Prostate gland (tissue), 2 donors: Measurements from ENCODE around the gene GPC5. TPM values are rescaled to one million over a fixed set of nuclear protein-coding genes. Genes with fewer than 3 reads are reported as not detected.
"Not testable (repeated sequence)": the region's sequence is repeated elsewhere in the genome, so short reads cannot be mapped to it uniquely, and the experiment has no call there.

Experiments used
- DNase-seq: peaks from one replicate; pipeline ENCODE4 v3.0.0-alpha.2; 2019; ENCODE audit warnings: low spot score
- H3K27ac ChIP-seq, 2 donors: fragments of 200-600 bp; sonication (generic); 2 replicates each; pipeline ENCODE4 v1.5.1; 2017 to 2019
- H3K27me3 ChIP-seq: fragments of 200-600 bp; sonication (generic); replicated peaks from 2 replicates; pipeline ENCODE4 v1.5.1; 2019; ENCODE audit not compliant: insufficient read depth
- H3K36me3 ChIP-seq, 2 donors: fragments of 200-600 bp; sonication (generic); 1 replicate in 1 of 2; 2 replicates in 1 of 2; pipeline versions ENCODE4 v1.5.1 to v1.8.1; 2017 to 2019
- H3K4me1 ChIP-seq: fragments of 200-600 bp; sonication (generic); replicated peaks from 2 replicates; pipeline ENCODE4 v1.5.1; 2019
- H3K4me3 ChIP-seq, 2 donors: fragments of 200-600 bp; sonication (generic); 2 replicates each; pipeline ENCODE4 v1.5.1; 2017 to 2019
- H3K9me3 ChIP-seq: fragments of 200-600 bp; sonication (generic); 2 replicates; pipeline ENCODE4 v1.5.1; 2017
- POLR2A ChIP-seq: fragments of 450-650 bp; IDR thresholded peaks from one replicate; pipeline ENCODE4 v1.6.1; 2016; ENCODE audit warnings: antibody characterized with exemption, mild to moderate bottlenecking
- POLR2AphosphoS5 ChIP-seq: sonication (generic); formaldehyde crosslinking; IDR thresholded peaks from one replicate; pipeline ENCODE4 v1.6.1; 2017; ENCODE audit warnings: antibody characterized with exemption
- whole genome bisulfite sequencing: methylation state at CpG from one replicate; pipeline ENCODE4 v1.1.5; 2018; 5-methylcytosine and 5-hydroxymethylcytosine counted together
- intact Hi-C: fragments of 100-400 bp; cut with DNase I; formaldehyde crosslinking; loops from one replicate; pipeline ENCODE4 v1.14.2; 2022
- total RNA-seq, 2 donors: library from RNA; depleted of rRNA; stranded (reverse); fragments of >200 nt; gene quantifications; one replicate each; pipeline ENCODE4 v1.1.0, GENCODE V29; 2016
- TF ChIP-seq, protein P1 (sequence below), 4 experiments: fragments of 200-600 bp in 2 of 4; fragments of 450-650 bp in 2 of 4; sonication (generic) in 2 of 4; IDR thresholded peaks; 1 replicate in 3 of 4; 2 replicates in 1 of 4; pipeline ENCODE4 v1.5.1; 2016 to 2019; ENCODE audit warnings: antibody characterized with exemption in 4 of 4, mild to moderate bottlenecking in 2 of 4, moderate library complexity in 2 of 4

The GPC5 gene
- total RNA-seq, 2 donors from 2014 or later: 0.23 to 35.0 TPM

DNA sequence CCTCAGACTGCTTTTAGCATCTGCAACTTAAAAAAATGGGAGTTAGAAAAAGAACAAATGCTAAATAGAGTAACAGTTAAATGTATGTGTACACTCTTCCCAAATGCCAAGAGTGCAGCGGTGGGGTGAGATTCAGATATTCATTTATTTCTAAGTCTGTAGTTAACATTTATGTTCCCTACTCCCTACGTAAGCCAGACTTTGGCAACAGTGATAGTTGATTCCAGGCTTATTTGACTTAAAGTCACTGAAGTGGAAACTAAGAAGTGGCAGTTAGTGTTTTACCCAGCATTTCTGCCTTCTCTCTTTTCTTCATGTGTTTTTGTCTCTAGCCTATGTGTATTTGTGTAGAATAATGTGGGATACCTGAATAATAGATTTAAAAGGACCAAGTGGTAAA is 46.4 kb upstream of the GPC5 start:
- no peak overlapping the region for H3K4me3 ChIP-seq
- intact Hi-C loops: no loop called here
- H3K4me1 ChIP-seq: no peaks in the 10 kb centered on the region
- no peak for DNase-seq
- WGBS: 90% methylated on average over 2 of the region's 2 CpGs
- H3K9me3 ChIP-seq: no peaks in the 10 kb centered on the region
- H3K27me3 ChIP-seq: no peaks in the 10 kb centered on the region
- H3K36me3 ChIP-seq: no peaks in the 10 kb centered on the region
- H3K27ac ChIP-seq: no peak overlapping the region
- TF ChIP-seq POLR2A: no peak
- TF ChIP-seq, protein P1, sequence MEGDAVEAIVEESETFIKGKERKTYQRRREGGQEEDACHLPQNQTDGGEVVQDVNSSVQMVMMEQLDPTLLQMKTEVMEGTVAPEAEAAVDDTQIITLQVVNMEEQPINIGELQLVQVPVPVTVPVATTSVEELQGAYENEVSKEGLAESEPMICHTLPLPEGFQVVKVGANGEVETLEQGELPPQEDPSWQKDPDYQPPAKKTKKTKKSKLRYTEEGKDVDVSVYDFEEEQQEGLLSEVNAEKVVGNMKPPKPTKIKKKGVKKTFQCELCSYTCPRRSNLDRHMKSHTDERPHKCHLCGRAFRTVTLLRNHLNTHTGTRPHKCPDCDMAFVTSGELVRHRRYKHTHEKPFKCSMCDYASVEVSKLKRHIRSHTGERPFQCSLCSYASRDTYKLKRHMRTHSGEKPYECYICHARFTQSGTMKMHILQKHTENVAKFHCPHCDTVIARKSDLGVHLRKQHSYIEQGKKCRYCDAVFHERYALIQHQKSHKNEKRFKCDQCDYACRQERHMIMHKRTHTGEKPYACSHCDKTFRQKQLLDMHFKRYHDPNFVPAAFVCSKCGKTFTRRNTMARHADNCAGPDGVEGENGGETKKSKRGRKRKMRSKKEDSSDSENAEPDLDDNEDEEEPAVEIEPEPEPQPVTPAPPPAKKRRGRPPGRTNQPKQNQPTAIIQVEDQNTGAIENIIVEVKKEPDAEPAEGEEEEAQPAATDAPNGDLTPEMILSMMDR (IDR thresholded peaks at IDR 0.05): no peak
- TF ChIP-seq POLR2AphosphoS5: no peak

DNA sequence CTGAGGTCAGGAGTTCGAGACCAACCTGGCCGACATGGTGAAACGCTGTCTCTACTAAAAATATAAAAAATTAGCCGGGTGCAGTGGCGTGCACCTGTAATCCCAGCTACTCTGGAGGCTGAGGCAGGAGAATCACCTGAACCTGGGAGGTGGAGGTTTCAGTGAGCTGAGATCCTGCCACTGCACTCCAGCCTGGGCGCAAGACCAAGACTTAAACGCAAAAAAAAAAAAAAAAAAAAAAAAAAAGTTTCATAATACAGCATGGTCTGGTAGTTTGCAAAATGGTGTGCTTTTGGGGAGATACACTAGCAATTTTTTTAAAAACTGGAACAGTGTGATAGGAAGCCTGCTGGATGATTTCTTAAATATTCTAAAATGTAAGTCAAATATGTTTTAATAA is 45.5 kb upstream of the GPC5 start:
- H3K27ac ChIP-seq, intact Hi-C loops, H3K4me1 ChIP-seq, H3K4me3 ChIP-seq, H3K27me3 ChIP-seq, H3K9me3 ChIP-seq, H3K36me3 ChIP-seq, DNase-seq: not testable (repeated sequence)
- 85% methylated on average over 7 of the region's 7 CpGs for WGBS

DNA sequence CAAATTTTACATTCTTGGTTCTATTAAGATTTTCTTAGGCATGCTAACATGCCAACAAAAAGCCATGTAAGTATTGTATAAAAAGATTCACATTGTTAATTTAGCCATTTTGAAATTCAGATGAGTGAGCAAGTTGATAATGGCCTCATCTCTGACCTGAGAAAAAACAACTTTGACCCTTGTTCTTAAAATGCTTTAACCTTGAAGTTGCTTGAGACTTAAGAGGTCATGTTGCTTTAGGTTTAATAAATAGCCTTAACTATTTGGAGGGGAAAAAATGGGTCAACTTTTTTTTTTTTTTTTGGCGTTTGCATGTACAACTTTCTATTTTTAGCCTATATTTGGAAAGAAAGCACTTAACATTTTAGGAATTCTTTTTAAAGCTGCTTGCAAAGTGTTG is 44.9 kb upstream of the GPC5 start:
- Histone ChIP-seq H3K27me3 (no peaks in the 10 kb centered on the region), H3K36me3 (no peaks in the 10 kb centered on the region), H3K4me1 (no peaks in the 10 kb centered on the region), H3K9me3 (no peaks in the 10 kb centered on the region), H3K4me3 (no peak overlapping the region), H3K27ac (no peak overlapping the region)
- intact Hi-C loops: no loop called here
- no peak for DNase-seq
- WGBS: 8% methylated on average over 1 of the region's 1 CpG
- TF ChIP-seq POLR2AphosphoS5 (no peak), POLR2A (no peak)
- TF ChIP-seq, protein P1 (IDR thresholded peaks at IDR 0.05): no peak

DNA sequence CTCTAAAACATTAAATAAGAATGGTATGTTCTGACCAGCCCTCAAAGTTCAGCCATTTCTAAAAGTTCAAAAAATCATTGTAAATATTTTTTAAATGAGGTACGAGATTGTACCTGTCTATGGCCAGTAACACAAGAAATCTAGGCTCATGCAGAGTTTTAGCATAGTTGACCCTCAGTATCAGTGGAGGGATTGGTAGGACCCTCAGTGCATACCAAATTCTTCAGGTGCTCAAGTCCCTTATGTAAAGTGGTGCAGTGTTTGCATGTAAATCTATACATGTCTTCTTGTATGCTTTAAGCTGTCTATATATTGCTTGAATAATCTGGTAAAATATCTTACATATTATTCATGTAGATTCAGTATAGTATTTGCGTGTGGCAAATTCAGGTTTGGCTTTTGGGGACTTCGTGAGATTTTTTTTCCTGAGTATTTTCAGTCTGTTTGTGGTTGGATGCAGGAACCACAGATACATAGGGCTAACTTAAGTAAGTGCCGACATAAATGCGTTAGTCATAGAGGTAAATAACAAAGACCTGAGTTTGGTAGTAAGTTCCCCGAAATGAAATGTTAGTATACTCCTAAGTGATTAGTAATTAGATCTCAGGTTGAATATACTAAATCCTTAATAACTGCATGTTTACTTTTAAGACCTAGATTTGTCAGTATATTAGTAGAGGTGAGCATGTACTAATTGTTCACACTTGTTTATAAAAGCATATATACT is 43.2 kb upstream of the GPC5 start:
- Histone ChIP-seq H3K27me3 (no peaks in the 10 kb centered on the region), H3K9me3 (no peaks in the 10 kb centered on the region), H3K36me3 (no peaks in the 10 kb centered on the region), H3K4me1 (no peaks in the 10 kb centered on the region), H3K27ac (no peak overlapping the region), H3K4me3 (no peak overlapping the region)
- TF ChIP-seq POLR2AphosphoS5 (no peak), POLR2A (no peak)
- TF ChIP-seq, protein P1 (IDR thresholded peaks at IDR 0.05): no peak
- DNase-seq: no peak
- intact Hi-C loops: no loop called here
- 96% methylated on average over 6 of the region's 6 CpGs for WGBS

DNA sequence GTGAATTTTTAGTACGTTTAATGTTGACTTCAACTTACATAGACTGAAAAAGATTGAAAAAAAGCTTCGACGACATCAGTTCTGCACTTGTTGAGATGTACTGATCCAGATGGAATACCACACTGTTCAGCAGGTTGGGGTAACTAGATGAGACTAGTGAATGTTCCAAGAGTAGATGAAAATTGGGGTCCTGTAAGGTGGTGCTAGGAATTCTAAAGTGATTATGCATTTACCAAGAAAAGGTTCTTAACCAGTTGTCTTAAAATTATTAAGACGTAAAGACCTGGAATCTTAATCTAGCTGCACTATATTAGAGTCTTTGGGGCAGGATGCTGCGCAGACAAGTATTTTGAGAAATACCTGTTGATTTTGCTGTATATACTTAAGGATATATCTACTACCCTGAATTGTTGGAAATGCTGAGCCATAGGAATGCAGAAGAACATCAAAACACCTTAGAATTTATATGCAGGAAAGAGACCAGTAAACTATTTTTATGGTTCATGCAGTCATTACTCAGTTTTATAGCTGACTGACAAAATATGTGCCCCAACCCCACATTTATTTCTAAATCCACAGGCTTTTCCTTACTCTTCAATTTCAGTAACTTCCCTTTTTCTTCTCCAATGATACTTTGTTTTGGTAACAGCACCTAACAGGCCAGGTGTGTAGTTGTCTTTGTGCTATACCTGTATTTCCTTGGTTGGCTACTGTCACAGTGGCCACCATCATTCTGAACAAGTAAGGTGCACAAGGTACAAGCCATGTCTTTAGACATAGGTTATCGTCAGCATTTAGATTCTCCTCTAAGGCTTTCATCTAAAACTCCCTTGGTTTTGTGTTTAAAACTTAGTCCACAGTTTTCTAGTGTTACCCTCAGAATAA is 42.4 kb upstream of the GPC5 start:
- intact Hi-C loops: no loop called here
- 94% methylated on average over 6 of the region's 6 CpGs for whole genome bisulfite sequencing

More for the DNA sequence above, 42.4 kb upstream of the GPC5 start:
- TF ChIP-seq POLR2AphosphoS5: no peak
- TF ChIP-seq, protein P1 (IDR thresholded peaks at IDR 0.05): no peak
- no peak for TF ChIP-seq POLR2A
- Histone ChIP-seq H3K36me3 (no peaks in the 10 kb centered on the region), H3K4me3 (no peak overlapping the region), H3K4me1 (no peaks in the 10 kb centered on the region), H3K27me3 (no peaks in the 10 kb centered on the region), H3K9me3 (no peaks in the 10 kb centered on the region), H3K27ac (no peak overlapping the region)
- no peak for DNase-seq
